Large intestine (tissue), 3 donors: ENCODE measurements around the gene SLC25A1. TPM values are rescaled to one million over a fixed set of nuclear protein-coding genes. Genes with fewer than 3 reads are reported as not detected.

ENCODE experiments used
- DNase-seq, 2 donors: peaks; one replicate each; pipeline versions ENCODE4 v3.0.0 to v3.0.0-alpha.2; 2013
- H3K27ac ChIP-seq: one replicate; pipeline ENCODE4 v1.5.1; 2013; ENCODE audit warnings: low read length
- H3K27me3 ChIP-seq: 2 replicates; pipeline ENCODE4 v1.6.1; 2013; ENCODE audit warnings: low read length; ENCODE audit not compliant: control insufficient read depth, insufficient read depth
- H3K36me3 ChIP-seq: 2 replicates; pipeline ENCODE4 v1.6.1; 2013; ENCODE audit warnings: low read length; ENCODE audit not compliant: control insufficient read depth, insufficient read depth
- H3K4me1 ChIP-seq: one replicate; pipeline ENCODE4 v1.6.1; 2013; ENCODE audit warnings: low read length; ENCODE audit not compliant: control insufficient read depth, insufficient read depth
- H3K4me3 ChIP-seq: one replicate; pipeline ENCODE4 v1.5.1; 2013; ENCODE audit warnings: low read length
- H3K9me3 ChIP-seq: one replicate; pipeline ENCODE4 v1.6.1; 2013; ENCODE audit warnings: mild to moderate bottlenecking, low read depth, low read length, moderate library complexity; ENCODE audit not compliant: control insufficient read depth
- WGBS: methylation state at CpG from one replicate; pipeline ENCODE4 v1.1.5; 2013; ENCODE audit warnings: low lambda C conversion rate; ENCODE audit not compliant: insufficient coverage; 5-methylcytosine and 5-hydroxymethylcytosine counted together
- polyA plus RNA-seq: library from polyadenylated mRNA; unstranded; fragments of 120-200 nt; gene quantifications from one replicate; pipeline ENCODE4 v1.2.1, GENCODE V29; 2013

Gene SLC25A1
- polyA plus RNA-seq, 1 donor: 164 TPM

- no CpG with 5 or more reads among the region's 11 CpGs for WGBS
These were observed 40.9 kb downstream of the SLC25A1 start for GRCh38 chr22:19137384-19138216.

GRCh38 chr22:19136915-19137314 is 41.6 kb downstream of the SLC25A1 start:
- Histone ChIP-seq H3K4me3 (no peak overlapping the region), H3K27ac (no peak overlapping the region), H3K9me3 (no peaks in the 10 kb centered on the region), H3K4me1 (no peaks in the 10 kb centered on the region), H3K36me3 (peaks cover 82% of the 10 kb centered on the region), H3K27me3 (no peaks in the 10 kb centered on the region)
- DNase-seq: no peak
- no CpG with 5 or more reads among the region's 10 CpGs for WGBS

More at GRCh38 chr22:19137384-19138216, 40.9 kb downstream of the SLC25A1 start:
- H3K27ac ChIP-seq: no peak overlapping the region
- H3K9me3 ChIP-seq: no peaks in the 10 kb centered on the region
- peaks cover 89% of the 10 kb centered on the region for H3K36me3 ChIP-seq
- no peak for DNase-seq
- H3K4me1 ChIP-seq: no peaks in the 10 kb centered on the region
- no peaks in the 10 kb centered on the region for H3K27me3 ChIP-seq
- H3K4me3 ChIP-seq: no peak overlapping the region

GRCh38 chr22:19134874-19135273 is 43.7 kb downstream of the SLC25A1 start:
- Histone ChIP-seq H3K4me3 (no peak overlapping the region), H3K36me3 (peaks cover 67% of the 10 kb centered on the region)
- no CpG with 5 or more reads among the region's 18 CpGs for WGBS

GRCh38 chr22:19134176-19134831 is 44.2 kb downstream of the SLC25A1 start:
- Histone ChIP-seq H3K27ac (no peak overlapping the region), H3K4me3 (no peak overlapping the region), H3K36me3 (peaks cover 61% of the 10 kb centered on the region), H3K4me1 (no peaks in the 10 kb centered on the region), H3K9me3 (no peaks in the 10 kb centered on the region), H3K27me3 (no peaks in the 10 kb centered on the region)
- WGBS: no CpG with 5 or more reads among the region's 21 CpGs
- DNase-seq: no peak

More at GRCh38 chr22:19134874-19135273, 43.7 kb downstream of the SLC25A1 start:
- H3K9me3 ChIP-seq: no peaks in the 10 kb centered on the region
- H3K27me3 ChIP-seq: no peaks in the 10 kb centered on the region
- no peaks in the 10 kb centered on the region for H3K4me1 ChIP-seq
- H3K27ac ChIP-seq: no peak overlapping the region
- DNase-seq: no peak

- H3K9me3 ChIP-seq: no peaks in the 10 kb centered on the region
- no peak for DNase-seq
- H3K27me3 ChIP-seq: no peaks in the 10 kb centered on the region
- no peak overlapping the region for H3K27ac ChIP-seq
- H3K4me1 ChIP-seq: no peaks in the 10 kb centered on the region
- H3K36me3 ChIP-seq: peaks cover 54% of the 10 kb centered on the region
- WGBS: no CpG with 5 or more reads among the region's 13 CpGs
- H3K4me3 ChIP-seq: no peak overlapping the region
These were observed 45.0 kb downstream of the SLC25A1 start for GRCh38 chr22:19133561-19133960.

GRCh38 chr22:19132693-19133400 is 45.7 kb downstream of the SLC25A1 start:
- no peaks in the 10 kb centered on the region for H3K4me1 ChIP-seq
- H3K36me3 ChIP-seq: peaks cover 46% of the 10 kb centered on the region
- no peak overlapping the region for H3K4me3 ChIP-seq
- no CpG with 5 or more reads among the region's 9 CpGs for WGBS
- no peak overlapping the region for H3K27ac ChIP-seq
- no peaks in the 10 kb centered on the region for H3K27me3 ChIP-seq
- no peak for DNase-seq
- no peaks in the 10 kb centered on the region for H3K9me3 ChIP-seq

- peaks cover 39% of the 10 kb centered on the region for H3K36me3 ChIP-seq
- DNase-seq: no peak
- no CpG with 5 or more reads among the region's 20 CpGs for WGBS
- H3K4me1 ChIP-seq: no peaks in the 10 kb centered on the region
- H3K27ac ChIP-seq: no peak overlapping the region
- no peaks in the 10 kb centered on the region for H3K9me3 ChIP-seq
- no peak overlapping the region for H3K4me3 ChIP-seq
- H3K27me3 ChIP-seq: no peaks in the 10 kb centered on the region
These were observed 46.4 kb downstream of the SLC25A1 start for GRCh38 chr22:19132153-19132552.

GRCh38 chr22:19131685-19132015 is 46.9 kb downstream of the SLC25A1 start:
- Histone ChIP-seq H3K36me3 (peaks cover 34% of the 10 kb centered on the region), H3K27me3 (no peaks in the 10 kb centered on the region), H3K4me1 (peaks cover 3% of the 10 kb centered on the region), H3K27ac (no peak overlapping the region), H3K9me3 (no peaks in the 10 kb centered on the region), H3K4me3 (no peak overlapping the region)
- DNase-seq: no peak
- WGBS: no CpG with 5 or more reads among the region's 19 CpGs

- Histone ChIP-seq H3K27me3 (no peaks in the 10 kb centered on the region), H3K4me1 (peaks cover 3% of the 10 kb centered on the region), H3K36me3 (peaks cover 30% of the 10 kb centered on the region), H3K9me3 (no peaks in the 10 kb centered on the region), H3K27ac (no peak within 1 kb of the TSS), H3K4me3 (no peak within 1 kb of the TSS)
- WGBS: 100% methylated on average over 3 of the region's 27 CpGs
- no peak for DNase-seq
These were observed 47.4 kb downstream of the SLC25A1 start, which contains the start of gene TSSK2 for GRCh38 chr22:19130959-19131684. Gene TSSK2 (plus strand): TSS chr22:19131308. CDS start chr22:19131400, 92 bp downstream.

GRCh38 chr22:19129871-19130270 is 48.7 kb downstream of the SLC25A1 start:
- peaks cover 22% of the 10 kb centered on the region for H3K36me3 ChIP-seq
- H3K27ac ChIP-seq: no peak overlapping the region
- whole genome bisulfite sequencing: no CpG with 5 or more reads among the region's 8 CpGs
- H3K9me3 ChIP-seq: no peaks in the 10 kb centered on the region
- no peak overlapping the region for H3K4me3 ChIP-seq
- H3K27me3 ChIP-seq: no peaks in the 10 kb centered on the region
- no peak for DNase-seq
- peaks cover 3% of the 10 kb centered on the region for H3K4me1 ChIP-seq
